C4-2B (cell line): Measurements from ENCODE around the gene ANO10.

Source experiments
- H3K27ac ChIP-seq: fragments of 450-650 bp; 2 replicates; pipeline ENCODE4 v1.5.1; 2017
- CTCF ChIP-seq: fragments of 450-650 bp; conservative IDR thresholded peaks from 2 replicates; pipeline ENCODE4 v1.5.1; 2017; ENCODE audit warnings: mild to moderate bottlenecking
- ZFX ChIP-seq: fragments of 450-650 bp; IDR thresholded peaks from 2 replicates; pipeline ENCODE4 v1.6.1; 2017

ANO10 gene

GRCh38 chr3:43451670-43452254, 170.0 kb downstream of the ANO10 start:
- H3K27ac ChIP-seq: no peak overlapping the region
- TF ChIP-seq ZFX (no peak), CTCF (no peak)

- no peak for TF ChIP-seq CTCF
- no peak for TF ChIP-seq ZFX
- H3K27ac ChIP-seq: no peak overlapping the region
Observed at GRCh38 chr3:43448098-43448497, 173.7 kb downstream of the ANO10 start.

GRCh38 chr3:43445820-43446219, 176.0 kb downstream of the ANO10 start:
- no peak for TF ChIP-seq CTCF
- TF ChIP-seq ZFX: no peak

GRCh38 chr3:43442872-43443395, 178.9 kb downstream of the ANO10 start:
- no peak overlapping the region for H3K27ac ChIP-seq
- no peak for TF ChIP-seq CTCF
- TF ChIP-seq ZFX: no peak

More at GRCh38 chr3:43445820-43446219, 176.0 kb downstream of the ANO10 start:
- no peak overlapping the region for H3K27ac ChIP-seq

GRCh38 chr3:43436507-43437140, 185.2 kb downstream of the ANO10 start:
- TF ChIP-seq ZFX: no peak
- TF ChIP-seq CTCF: no peak
- no peak overlapping the region for H3K27ac ChIP-seq

- no peak overlapping the region for H3K27ac ChIP-seq
- TF ChIP-seq ZFX (no peak), CTCF (no peak)
Observed at GRCh38 chr3:43435706-43436105, 186.1 kb downstream of the ANO10 start.

- TF ChIP-seq ZFX (no peak), CTCF (no peak)
- no peak overlapping the region for H3K27ac ChIP-seq
Observed at GRCh38 chr3:43434431-43434830, 187.4 kb downstream of the ANO10 start.
